Lung (tissue), 12 donors: ENCODE data around the gene TMCC1. TPM values are rescaled to one million over a fixed set of nuclear protein-coding genes. Genes with fewer than 3 reads are reported as not detected.

Source experiments
- ATAC-seq: fragments of 200-7000 bp; cut with Tn5 transposase; one replicate; pipeline ENCODE4 v1.9.1; 2020; ENCODE audit warnings: moderate number of reproducible peaks; ENCODE audit not compliant: insufficient read depth, low FRiP score
- DNase-seq, 3 donors: peaks; one replicate each; pipeline ENCODE4 v3.0.0-alpha.2; 2013 to 2017
- H3K27ac ChIP-seq, 2 donors: one replicate each; pipeline ENCODE4 v1.5.1; 2013; ENCODE audit warnings: mild to moderate bottlenecking in 2 of 2, moderate library complexity in 2 of 2, control low read depth in 1 of 2, inconsistent platforms in 1 of 2, low read depth in 1 of 2, low read length in 1 of 2
- H3K27me3 ChIP-seq, 3 donors: one replicate each; pipeline ENCODE4 v1.5.1; 2013; ENCODE audit warnings: low read length in 2 of 3; ENCODE audit not compliant: control insufficient read depth in 3 of 3, insufficient read depth in 3 of 3
- H3K36me3 ChIP-seq, 4 donors: one replicate each; pipeline ENCODE4 v1.5.1; 2013; ENCODE audit warnings: low read length in 4 of 4, mild to moderate bottlenecking in 1 of 4, moderate library complexity in 1 of 4; ENCODE audit not compliant: control insufficient read depth in 4 of 4, insufficient read depth in 4 of 4
- H3K4me1 ChIP-seq, 5 donors: one replicate each; pipeline ENCODE4 v1.5.1; 2013; ENCODE audit warnings: low read length in 5 of 5, mild to moderate bottlenecking in 2 of 5, moderate library complexity in 1 of 5; ENCODE audit not compliant: control insufficient read depth in 5 of 5, insufficient read depth in 5 of 5
- H3K4me3 ChIP-seq: one replicate; pipeline ENCODE4 v1.5.1; 2013; ENCODE audit warnings: mild to moderate bottlenecking, control low read depth, moderate library complexity
- H3K9ac ChIP-seq, 2 donors: one replicate each; pipeline ENCODE4 v1.5.1; 2013; ENCODE audit warnings: low read length in 2 of 2, control low read depth in 1 of 2; ENCODE audit not compliant: insufficient read depth in 1 of 2
- H3K9me3 ChIP-seq, 4 donors: one replicate each; pipeline ENCODE4 v1.5.1; 2013; ENCODE audit warnings: low read length in 3 of 4, mild to moderate bottlenecking in 1 of 4, moderate library complexity in 1 of 4; ENCODE audit not compliant: control insufficient read depth in 4 of 4, insufficient read depth in 3 of 4
- WGBS, 2 donors: extraction: QIAGEN DNeasy Blood & Tissue Kit; methylation state at CpG; one replicate each; pipeline ENCODE4 v1.1.7; 2013; 5-methylcytosine and 5-hydroxymethylcytosine counted together
- polyA plus RNA-seq, 2 donors: library from polyadenylated mRNA; stranded (reverse); fragments of 200-250 nt; gene quantifications; one replicate each; pipeline ENCODE4 v1.2.1, GENCODE V29; 2013
- total RNA-seq, 2 donors: library from RNA; depleted of rRNA in 1 of 2; stranded (reverse); fragments of >200 nt in 1 of 2; gene quantifications; one replicate each; pipeline ENCODE4 v1.2.1, GENCODE V29; 2014 to 2021
- TF ChIP-seq, protein P1 (sequence below): IDR thresholded peaks from 2 replicates; pipeline ENCODE4 v1.5.1; 2012; ENCODE audit warnings: mild to moderate bottlenecking; ENCODE audit errors: control extremely low read depth, extremely low read depth
- donor health status: control.
- donor health status: control.
- donor health status: Bipolar disorder and iron deficiency.
- donor health status: healthy.
- donor health status: DM: yes; HTN: yes; CAD: no.

Gene TMCC1
- total and polyA plus RNA-seq, 4 donors = 8.7 to 39.4 (median 22.8) TPM

DNA sequence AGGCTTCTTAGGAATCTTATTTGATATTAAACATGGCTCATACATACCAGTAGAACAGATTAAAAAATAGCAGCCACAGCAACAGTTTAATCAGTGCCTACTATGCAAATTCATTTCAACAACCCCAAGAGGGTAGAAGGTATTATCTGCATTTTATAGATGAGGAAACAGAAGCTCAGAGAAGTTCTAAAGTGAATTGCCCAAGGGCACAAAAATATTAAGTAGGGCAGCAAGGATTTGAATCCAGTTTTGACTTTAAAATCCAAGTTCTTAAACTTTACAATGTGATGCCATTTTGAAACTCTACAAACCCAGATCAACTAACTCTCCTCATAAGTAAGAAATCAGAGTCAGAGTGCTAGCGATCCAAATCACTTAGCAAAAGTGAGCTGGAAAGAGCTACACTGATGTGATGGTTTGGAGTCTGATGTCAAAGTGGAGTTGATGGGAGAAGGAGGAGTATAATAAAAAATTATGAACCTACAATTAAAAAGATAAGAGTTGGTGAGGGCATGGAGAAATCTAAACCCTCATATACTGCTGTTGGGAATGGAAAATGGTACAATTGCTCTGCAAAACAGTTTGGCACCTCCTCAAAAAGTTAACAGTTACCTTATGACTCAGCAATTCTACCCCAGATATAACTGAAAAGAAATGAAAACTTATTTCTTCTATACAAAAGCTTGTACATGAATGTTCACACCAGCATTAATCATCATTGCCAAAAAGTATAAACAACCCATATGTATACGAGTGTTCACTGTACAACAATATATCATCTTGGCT, 236.1 kb downstream of the TMCC1 start:
- Histone ChIP-seq H3K4me3 (no peak overlapping the region), H3K9me3 (no peaks in the 10 kb centered on the region), H3K27ac (peak overlapping the region in 1 of 2 donors; percentile 29), H3K36me3 (no peaks in the 10 kb centered on the region), H3K27me3 (no peaks in the 10 kb centered on the region), H3K9ac (no peak overlapping the region), H3K4me1 (peaks cover 0 to 24% (median 3%) of the 10 kb centered on the region in 5 donors)
- DNase-seq (no peak), ATAC-seq (no peak)
- 66 to 70% methylated on average over 2 of the region's 2 CpGs for WGBS, 2 donors
- TF ChIP-seq, protein P1, sequence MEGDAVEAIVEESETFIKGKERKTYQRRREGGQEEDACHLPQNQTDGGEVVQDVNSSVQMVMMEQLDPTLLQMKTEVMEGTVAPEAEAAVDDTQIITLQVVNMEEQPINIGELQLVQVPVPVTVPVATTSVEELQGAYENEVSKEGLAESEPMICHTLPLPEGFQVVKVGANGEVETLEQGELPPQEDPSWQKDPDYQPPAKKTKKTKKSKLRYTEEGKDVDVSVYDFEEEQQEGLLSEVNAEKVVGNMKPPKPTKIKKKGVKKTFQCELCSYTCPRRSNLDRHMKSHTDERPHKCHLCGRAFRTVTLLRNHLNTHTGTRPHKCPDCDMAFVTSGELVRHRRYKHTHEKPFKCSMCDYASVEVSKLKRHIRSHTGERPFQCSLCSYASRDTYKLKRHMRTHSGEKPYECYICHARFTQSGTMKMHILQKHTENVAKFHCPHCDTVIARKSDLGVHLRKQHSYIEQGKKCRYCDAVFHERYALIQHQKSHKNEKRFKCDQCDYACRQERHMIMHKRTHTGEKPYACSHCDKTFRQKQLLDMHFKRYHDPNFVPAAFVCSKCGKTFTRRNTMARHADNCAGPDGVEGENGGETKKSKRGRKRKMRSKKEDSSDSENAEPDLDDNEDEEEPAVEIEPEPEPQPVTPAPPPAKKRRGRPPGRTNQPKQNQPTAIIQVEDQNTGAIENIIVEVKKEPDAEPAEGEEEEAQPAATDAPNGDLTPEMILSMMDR = no peak

DNA sequence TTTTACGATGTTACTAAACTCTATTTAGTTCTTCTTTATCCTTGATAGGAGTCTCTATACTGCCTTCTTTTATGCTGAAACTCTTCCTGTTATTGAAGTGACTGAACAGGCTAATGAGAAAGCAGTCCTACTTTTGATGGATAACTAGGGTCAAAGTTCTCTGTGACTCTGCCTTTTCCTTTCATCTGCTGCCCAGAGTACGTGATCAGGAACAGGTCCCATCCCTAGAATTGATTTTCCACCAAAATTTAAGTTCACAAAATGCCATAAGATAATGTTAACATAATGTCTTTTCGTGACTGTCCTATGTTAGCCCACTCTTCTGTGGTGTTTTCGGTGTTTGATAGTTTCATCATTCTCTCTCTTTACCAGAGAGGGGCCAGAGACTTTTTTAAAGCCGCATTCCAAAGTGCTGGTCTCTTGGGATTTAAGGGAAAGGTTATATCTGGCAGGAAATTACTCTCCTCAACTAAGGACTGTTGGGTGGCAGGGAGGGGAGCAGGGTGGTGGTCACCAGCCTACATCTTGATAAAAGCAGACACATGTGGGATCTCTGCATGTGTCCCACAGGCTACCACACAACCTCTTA, 236.8 kb downstream of the TMCC1 start:
- ATAC-seq = no peak
- DNase-seq = peak in 1 of 3 donors; percentile 43
- Histone ChIP-seq H3K4me3 (no peak overlapping the region), H3K27ac (peak overlapping the region in 1 of 2 donors; percentile 43), H3K4me1 (peaks cover 0 to 24% (median 2%) of the 10 kb centered on the region in 5 donors), H3K36me3 (no peaks in the 10 kb centered on the region), H3K9me3 (no peaks in the 10 kb centered on the region), H3K9ac (no peak overlapping the region), H3K27me3 (no peaks in the 10 kb centered on the region)
- TF ChIP-seq, protein P1 = no peak
- WGBS, 2 donors = 78 to 82% methylated on average over 5 of the region's 5 CpGs

DNA sequence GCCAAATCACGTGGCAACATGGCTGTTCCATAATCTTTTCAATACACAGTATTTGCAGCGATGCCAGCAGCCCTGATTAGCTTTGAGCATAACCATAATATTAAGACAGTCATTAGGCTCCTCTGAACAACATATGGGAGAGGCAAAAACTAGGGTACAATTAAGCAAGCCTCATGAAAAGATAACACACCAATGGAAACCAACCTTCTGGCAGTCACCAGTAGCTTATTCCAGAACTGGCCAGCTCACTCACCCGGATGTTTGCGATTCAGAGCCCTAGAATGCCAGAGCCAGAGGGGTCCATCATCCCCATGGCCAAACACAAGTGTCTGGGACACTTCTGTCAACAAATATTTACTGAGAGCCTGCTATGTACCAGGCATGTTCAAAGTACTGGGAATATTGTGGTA, 238.2 kb downstream of the TMCC1 start:
- H3K27me3 ChIP-seq = no peaks in the 10 kb centered on the region
- no peak overlapping the region for H3K4me3 ChIP-seq
- H3K4me1 ChIP-seq = peaks cover 0 to 24% (median 4%) of the 10 kb centered on the region in 5 donors
- no peak for DNase-seq
- peaks cover 0 to 3% (median 0%) of the 10 kb centered on the region in 4 donors for H3K36me3 ChIP-seq
- no peaks in the 10 kb centered on the region for H3K9me3 ChIP-seq
- no peak overlapping the region for H3K27ac ChIP-seq
- no peak for ATAC-seq
- H3K9ac ChIP-seq = no peak overlapping the region
- WGBS, 2 donors = 95 to 100% methylated on average over 4 of the region's 4 CpGs
- TF ChIP-seq, protein P1 = no peak
